Stimulated activated CD8-positive, alpha-beta memory T cell treated with anti-CD3 and anti-CD28 coated beads, Interleukin-15, amount 100 ng/mL, for 4 hours (primary cell): Measurements from ENCODE around the gene ZNRF3.
"Not testable (repeated sequence)": the region's sequence is repeated elsewhere in the genome, so short reads cannot be mapped to it uniquely, and the experiment has no call there.

Source experiments
- DNase-seq, 2 donors: peaks; one replicate each; pipeline ENCODE4 v3.0.0-alpha.2; 2020; ENCODE audit warnings: low read depth in 2 of 2

The ZNRF3 gene

DNA sequence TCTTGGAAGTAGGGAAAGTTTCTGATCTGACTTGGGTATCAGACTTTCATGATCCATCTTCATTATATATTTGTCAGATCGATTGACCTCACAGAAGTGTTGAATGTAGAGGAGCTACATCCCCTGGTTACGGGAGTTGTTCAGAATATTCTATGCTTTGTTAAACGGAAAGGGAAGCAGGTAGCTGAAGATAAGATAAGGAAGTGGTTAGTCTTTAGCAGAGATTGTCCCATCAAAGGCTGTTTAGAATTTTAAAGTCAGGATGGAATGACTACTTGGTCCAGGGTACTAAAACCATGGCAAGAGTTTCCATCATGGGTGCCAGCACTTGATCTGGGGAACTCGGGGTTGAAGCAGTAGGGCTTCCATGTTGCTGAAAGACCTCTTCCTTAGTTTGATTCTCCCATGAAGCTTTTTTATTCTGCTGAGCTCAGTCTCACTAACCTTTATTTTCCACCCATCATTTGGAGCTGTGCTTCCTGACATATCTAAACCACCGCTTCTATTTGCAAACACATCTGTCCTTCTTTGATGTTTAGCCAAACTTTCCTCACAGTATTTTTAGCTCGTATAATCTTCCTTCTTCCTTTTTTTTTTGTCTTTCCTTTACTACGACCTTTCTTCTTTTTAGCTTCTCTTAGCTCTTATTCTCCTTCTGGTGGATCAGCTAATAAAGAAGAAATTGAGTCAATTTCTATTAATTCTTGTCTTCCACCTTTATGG is 182.3 kb downstream of the ZNRF3 start:
- no peak for DNase-seq

DNA sequence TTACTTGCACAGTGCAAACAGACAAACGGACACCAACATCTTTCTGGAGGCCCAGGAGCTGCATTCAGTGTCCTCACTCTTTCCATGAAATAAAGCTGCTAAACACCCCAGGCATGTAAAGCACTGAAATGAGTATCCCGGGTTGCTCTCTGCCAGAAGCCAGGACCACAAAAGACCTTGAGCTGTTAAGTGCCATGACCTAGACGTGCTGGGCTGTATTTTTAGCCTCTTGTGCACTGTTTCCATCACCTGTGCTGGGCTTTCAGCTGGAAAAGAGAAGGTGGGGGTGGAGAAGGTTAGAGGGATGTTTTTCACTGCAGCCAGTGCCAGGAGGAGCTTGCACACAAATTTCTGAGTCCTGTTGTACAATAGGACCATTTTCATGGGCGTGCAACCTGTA is 186.1 kb downstream of the ZNRF3 start:
- DNase-seq, result no peak

DNA sequence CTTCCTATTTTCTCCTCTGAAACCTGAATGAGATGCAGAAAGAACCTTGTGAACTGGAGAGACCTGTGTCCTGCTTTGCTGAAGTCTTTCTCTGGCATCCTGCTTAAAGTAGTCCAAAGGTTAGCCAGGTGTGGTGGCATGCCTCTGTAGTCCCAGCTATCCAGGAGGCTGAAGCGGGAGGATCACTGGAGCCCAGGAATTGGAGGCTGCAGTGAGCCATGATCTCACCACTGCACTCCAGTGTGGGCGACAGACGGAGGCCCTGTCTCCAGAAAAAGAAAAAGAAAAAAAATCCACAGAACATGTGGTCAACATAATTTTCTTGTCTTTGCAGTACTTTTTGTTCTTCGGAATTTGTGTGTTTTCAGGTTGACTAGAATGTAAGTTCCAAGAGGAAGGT is 187.1 kb downstream of the ZNRF3 start:
- no peak for DNase-seq

DNA sequence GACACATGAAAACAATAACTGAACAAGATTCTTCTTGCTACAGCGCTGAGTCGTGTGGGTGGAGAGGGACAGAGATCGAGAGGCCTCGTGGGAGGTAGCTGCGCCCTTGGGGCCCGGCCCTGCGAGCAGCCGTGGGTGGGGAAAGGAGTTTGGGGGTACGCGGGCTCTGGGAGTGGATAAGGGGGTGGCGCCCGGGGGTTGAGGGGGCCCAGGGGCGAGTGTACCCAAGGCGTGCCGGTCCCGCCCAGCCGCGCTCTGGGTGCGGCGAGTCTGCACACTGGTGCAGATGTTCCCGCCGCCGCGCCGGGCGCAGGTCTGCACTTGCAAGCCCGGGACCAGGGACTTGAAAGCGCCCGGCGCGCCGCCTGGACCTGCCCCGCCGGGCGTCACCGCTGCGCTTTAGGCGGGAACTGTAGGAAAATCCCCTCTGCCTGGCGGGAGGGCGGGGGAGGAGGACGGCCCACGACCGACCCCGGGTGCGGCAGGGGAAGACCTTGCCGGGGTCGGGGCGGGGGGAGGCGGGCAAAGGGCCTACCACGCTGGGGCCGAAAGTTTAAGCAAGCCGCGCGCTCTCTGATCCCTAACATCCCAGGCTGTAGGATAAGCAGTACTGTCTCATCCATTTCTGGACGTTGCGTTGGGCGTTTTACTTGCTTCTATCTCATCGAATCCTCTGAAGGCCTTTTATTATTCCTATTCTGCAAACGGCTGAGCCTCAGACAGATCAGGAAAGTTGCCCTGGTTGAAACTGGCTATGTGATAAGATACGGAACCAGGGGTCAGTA is 188.1 kb downstream of the ZNRF3 start:
- DNase-seq, result no peak

DNA sequence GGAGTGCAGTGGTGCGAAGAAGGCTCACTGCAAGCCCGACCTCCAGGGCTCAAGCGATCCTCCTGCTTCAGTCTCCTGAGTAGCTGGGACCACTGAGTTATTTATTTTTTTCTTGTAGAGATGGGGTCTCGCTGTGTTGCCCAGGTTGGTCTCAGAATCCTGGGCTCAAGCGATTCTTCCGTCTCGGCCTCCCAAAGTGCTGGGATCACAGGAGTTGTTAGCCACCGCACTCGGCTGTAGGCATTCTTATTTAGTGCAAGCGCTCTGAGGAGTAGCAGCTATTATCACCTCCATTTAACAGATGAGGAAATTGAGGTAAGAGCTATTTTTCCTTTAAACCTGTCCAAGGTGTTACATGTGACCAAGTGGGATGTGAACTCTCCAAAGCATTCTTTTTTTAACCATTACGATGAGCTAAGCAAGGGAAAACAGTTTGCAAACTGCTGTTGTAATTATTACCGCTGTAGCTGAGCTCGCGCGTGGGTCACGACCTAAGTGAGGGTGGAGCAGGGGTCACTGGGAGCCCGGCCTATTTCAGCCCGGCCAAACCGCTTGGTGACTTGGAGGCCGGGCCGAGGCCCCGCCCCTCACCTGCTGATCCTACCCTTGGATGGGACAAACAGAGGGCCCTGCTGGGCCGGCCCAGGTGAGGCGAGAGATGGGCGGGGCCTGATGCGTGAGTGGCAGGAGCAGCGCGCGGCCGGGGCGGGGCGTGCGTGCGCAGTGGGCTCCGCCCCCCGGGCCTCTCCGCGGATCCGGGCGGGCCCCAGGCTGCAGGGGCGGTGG is 189.0 kb downstream of the ZNRF3 start:
- peak; percentile 56 to 62 for DNase-seq

DNA sequence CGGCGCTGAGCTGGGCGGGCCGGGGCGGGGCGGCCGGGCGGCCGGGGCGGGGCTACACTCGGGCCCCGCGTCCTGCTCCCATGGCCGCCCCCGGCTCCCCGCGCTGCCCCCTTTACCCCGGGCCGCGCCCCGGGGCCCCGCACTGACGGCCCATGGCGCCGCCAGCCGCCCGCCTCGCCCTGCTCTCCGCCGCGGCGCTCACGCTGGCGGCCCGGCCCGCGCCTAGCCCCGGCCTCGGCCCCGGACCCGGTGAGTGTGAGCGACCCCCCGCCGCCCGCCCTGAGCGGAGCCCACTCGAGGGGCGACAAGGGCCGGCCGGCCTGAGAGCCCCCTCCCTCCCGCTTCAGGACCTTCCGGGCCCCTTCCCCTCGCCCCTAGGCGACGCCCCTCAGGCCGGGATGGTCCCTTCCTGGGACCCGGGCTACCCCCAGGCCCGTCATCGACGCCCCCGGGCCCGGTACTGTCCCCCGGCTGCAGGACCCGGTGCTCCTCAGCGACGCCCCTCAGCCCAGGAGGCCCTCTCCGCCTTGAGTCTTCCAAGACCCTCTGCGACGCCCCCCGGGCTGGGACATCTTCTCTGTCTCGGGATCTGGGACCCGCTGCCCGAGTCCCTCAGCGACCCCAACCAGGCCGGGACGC is 189.7 kb downstream of the ZNRF3 start, which contains the start of gene KREMEN1:
Gene KREMEN1 (plus strand): TSS at position 57 of the 639 bp plus-strand sequence. CDS start 96 bp downstream, at position 153.
- no peak for DNase-seq

DNA sequence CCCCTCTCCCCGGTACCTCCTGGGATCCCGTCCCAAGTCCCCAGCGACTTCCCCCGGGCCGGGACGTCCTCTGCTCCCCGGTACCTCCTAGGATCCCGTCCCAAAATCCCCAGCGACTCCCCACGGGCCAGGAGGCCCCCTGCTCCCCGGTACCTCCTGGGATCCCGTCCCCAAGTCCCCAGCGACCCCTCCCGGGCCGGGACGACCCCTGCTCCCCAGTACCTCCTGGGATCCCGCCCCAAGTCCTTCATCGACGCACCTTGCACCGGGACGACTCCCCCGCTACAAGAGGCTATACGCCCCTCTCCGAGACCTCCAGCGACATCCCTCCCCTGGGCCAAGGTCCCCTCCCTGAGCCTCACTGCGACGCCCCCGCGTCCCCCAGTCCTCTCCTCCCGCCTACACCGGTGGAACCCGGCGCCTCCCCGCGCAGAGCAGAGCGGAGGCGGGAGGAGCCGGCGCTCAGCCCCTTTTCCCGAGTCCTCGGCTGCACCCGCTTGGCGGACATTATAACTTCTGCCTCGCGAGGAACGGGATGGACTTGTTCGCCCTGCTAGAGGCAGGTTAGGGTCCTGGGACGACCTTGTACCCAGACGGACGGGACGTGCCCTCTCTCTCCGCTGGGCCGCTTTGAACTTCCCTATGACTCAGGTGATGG is 190.4 kb downstream of the ZNRF3 start:
- no peak for DNase-seq

DNA sequence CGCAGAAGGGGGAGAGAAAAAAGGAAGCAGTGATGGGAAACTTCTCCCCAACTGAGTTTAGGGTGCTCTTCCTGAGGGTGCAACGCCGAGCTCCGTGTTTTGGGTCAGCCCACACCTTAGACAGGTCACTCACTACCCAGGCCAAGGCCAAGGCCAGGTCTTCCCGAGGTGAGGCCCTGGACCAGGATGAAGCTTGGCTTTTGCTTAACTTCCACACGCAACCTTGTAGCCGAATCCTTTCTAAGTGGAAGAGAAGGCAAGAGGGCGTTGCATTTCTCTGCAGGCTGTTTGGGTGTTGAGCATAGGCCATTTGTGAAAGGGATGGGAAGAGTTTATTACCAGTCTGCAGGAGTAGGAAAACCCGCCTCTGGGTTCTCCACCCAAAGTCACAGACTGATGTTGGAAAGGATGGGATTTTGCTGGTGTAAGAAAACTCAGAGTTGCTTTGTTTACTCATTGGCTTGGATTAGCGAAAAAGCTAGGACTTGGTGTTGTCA is 191.0 kb downstream of the ZNRF3 start:
- DNase-seq, result no peak

DNA sequence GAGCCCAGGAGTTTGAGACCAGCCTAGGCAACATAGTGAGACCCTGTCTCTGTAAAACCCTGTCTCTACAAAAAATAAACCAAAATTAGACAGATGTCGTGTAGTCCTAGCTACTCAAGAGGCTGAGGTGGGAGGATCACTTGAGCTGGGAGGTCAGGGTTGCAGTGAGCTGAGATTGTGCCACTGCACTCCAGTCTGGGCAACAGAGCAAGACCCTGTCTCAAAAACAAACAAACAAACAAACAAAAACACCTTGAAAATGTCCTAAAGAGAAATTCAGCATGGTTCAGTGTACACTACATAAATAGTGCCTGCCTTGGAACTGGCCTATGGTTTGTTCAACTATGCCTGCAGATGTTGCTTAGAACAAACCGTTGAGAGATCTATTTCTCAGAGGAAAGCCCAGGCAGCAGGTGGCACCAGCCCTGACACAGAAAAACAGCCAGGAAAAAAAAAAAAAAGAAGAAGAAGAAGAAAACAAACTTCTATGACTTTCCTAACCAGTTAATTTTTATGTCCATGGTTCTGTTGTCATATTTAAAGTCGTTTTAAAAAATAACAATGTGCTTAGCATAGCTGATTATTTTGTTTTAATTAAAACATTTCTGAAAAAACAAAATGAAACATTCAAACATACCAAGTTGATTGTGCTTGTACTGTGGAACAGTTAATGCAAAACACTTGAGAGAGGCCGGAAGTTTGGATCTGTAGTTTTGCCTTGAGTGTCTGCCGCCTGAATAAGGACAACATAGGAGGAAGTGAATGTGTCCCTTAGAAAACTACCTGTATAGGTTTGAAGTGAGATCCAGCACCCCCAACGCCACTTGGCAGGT is 194.9 kb downstream of the ZNRF3 start:
- no peak for DNase-seq

DNA sequence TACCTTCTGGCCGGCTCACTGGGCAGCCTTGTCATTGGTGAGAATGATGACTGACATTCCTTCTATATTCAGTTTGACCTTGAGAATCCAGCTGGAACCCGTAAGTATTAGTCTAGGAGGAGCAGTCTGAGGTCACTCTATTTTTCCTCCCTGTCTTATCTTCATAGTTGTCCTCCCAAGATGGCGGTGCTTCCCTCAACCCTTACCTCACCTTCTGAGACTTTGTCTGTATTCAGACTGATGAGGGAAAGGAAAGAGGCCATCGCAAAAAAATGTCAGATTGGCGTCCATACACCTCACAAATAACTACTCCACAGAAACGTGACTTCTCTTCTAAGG is 195.5 kb downstream of the ZNRF3 start:
- DNase-seq, result no peak

DNA sequence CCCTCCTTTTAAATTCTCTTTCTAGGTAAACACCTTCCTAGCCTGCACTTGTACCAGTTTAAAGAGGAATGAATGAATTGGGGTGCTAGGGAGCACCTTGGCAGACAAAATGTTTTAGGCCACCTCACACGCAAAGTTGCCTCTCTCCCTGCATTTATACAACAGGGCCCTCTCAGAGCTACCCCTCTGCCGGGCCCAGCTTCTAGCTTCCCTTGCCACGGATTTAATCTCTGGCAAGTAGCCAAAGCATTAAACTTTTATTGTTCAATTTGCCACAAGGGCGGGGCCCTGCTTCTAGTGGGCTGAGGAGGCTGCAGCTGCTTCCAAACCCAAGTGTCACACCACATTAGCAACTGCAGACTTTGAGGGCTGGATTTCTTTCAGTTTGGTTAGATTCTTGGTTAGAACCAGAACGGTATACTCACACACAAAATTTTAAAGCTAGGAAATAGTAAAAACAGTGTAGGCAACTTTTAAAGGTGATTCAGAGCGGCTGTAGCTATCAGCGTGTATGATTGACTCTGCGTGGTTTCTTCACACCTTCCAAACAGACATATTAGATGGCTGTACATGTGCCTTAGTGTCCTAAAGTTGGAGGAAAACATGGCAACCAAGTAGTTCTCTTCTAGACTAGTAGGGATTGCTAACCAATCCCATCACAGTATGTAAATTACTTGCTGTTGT is 196.0 kb downstream of the ZNRF3 start:
- no peak for DNase-seq

DNA sequence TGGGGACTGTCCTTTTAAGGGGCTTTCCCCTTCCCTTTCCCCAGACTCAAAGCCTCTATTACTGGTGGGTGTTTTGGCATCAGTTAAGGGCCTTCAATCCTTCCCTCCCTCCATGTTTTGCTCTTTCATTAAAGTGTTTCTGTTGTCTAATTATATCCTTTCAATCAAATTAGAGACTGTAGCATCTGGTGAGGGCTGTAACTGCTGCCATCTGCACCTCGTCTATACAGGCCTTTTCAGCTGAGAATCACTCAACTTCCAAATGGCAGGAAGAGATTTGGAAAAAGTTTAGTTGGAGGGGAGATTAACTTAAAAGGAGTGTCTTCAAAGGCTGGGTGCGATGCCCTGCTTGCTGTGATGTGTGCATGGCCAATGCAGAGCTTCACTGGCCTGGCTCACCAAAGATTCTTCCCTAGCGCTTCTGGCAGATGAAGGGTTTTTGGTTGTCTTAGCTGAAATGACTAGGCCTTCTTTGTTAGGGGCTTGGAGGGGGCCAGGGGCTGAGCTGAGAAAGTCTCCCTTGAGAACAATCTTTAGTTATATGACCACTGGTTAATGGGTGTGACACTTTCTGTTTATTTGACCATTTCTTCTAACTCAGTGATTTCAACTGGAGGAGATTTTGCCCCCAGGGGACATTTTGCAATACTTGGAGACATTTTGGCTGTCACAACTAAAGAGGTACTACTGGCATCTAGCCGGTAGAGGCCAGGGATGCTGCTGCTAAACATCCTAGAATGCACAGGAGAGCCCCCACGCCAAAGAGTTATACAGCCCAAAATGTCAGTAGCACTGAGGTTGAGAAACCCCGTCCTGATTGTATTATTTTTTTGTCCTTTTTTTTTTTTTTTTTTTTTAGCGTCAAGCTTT is 197.0 kb downstream of the ZNRF3 start:
- DNase-seq, result no peak

DNA sequence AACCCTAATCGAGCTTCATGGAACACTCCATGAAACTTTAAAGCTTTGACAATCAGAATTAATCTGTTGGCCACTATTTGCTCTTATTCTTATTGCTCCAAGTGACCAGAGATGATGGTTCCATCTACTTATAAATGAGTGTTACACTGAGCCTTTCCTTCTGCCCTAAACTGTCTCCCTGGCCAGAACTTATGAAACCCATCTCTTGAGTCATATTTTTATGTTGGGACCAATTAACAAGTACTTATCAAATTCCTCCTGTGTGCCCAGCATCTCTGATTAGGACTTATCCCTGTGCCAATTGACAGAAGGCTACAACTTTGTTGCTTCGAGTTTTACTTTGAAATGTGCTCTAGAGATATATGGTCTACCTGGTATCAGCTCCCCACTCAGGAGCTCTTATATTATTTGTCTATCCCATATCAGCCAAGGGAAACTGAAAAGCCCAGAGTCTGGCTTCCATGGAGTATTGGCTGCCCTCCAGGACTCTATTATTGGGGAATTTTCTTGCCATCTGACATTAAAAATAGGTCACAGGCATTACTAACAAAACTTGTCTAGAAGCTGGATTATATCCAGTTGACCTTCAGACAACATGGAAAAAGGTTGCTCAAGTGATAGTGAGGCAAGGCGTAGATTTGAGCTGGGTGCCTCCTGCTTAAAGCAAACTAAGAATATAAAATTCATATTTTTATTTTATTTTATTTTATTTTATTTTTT is 198.3 kb downstream of the ZNRF3 start:
- no peak for DNase-seq

DNA sequence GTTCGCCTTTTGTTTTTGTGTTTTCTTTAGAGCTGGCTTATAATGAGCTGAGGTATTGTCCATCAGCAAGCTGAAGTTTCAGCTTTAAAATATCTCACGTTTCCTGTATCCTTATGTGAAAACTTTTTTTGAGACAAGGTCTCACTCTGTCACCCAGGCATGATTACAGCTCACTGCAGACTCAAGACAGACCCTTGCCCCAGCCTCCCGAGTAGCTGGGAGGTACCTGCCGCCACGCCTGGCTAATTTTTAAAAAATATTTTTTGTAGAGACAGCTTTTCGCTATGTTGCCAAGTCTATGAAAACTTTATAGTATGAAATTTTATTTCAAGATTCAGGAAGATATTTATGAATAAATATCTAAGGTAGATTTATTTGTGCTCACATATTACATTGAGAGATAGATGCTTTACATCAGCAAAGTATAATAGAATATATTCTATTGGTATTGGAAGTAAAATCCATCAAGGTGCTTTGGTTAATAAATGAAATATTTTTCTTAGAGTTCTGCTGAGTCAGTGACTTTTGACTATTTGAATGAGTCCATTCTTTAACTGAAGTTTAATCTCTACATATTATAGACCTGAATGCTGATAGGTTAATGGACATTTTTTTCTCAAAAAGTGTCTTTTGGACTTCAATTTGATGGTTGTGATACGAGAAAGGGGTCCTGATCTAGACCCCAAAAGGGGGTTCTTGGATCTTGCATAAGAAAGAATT is 199.6 kb downstream of the ZNRF3 start:
- DNase-seq, result no peak

DNA sequence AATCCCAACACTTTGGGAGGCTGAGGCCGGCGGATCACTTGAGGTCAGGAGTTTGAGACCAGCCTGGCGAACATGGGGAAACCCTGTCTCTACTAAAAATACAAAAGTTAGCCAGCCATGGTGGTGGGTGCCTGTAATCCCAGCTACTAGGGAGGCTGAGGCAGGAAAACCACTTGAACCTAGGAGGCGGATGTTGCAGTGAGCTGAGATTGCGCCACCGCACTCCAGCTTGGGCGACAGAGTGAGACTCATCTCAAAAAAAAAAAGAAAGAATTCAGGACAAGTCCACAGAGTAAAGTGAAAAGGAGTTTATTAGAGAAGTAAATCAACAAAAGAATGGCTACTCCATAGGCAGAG is 200.2 kb downstream of the ZNRF3 start:
- not testable (repeated sequence) for DNase-seq

DNA sequence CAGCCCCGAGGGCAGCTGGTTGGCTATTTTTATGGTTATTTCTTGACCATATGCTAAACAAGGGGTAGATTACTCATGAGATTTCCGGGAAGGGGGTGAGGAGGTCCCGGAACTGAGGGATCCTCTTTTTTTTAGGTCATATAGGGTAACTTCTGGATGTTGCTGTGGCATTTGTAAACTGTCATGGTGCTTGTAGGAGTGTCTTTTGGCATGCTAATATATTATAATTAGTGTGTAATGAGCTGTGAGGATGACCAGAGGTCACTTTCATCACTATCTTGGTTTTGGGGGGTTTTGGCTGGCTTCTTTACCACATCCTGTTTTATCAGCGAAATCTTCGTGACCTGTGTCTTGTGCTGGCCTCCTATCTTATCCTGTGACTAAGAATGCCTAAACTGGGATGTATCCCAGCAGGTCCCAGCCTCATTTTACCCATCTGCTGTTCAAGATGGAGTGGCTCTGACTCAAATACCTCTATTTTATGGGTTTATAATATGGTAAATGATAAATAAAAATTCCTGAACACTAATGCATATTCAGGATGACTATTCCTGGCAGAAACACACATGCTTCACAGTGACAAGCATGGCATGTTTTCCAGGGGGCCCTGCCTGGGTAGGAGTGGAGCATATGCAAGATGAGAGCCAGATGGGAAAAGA is 200.7 kb downstream of the ZNRF3 start:
- DNase-seq, result no peak

DNA sequence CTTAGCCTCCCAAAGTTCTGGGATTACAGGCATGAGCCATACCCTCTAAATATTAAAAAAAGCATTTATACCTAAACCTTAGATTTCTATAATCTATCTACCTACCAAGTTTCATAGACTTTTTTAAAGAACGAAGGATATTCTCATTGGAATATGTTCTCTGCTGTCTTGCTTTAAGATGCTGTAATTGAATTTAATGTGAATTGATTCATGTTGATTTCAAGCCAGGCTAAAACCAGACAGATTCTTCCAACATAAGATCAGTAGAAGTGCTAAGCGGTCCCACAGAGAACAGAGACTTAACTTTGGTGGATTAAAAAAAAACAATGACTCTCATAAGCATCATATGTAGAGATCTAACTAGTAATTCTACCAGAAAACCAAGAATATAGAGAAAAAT is 203.6 kb downstream of the ZNRF3 start:
- DNase-seq, result no peak
